GM18907 (cell line): ENCODE results near the gene NAA10.

Experiments used
- ATAC-seq: cut with Tn5 transposase; IDR thresholded peaks from one replicate; pipeline ENCODE4 v1.9.1; 2021; ENCODE audit warnings: mild to moderate bottlenecking, moderate library complexity; ENCODE audit not compliant: unreplicated experiment

The NAA10 gene

GRCh38 chrX:153967536-153968224, 32.8 kb upstream of the NAA10 start:
- no peak for ATAC-seq

- ATAC-seq, result no peak
These were observed 32.2 kb upstream of the NAA10 start for GRCh38 chrX:153966841-153967535.

GRCh38 chrX:153966283-153966688, 31.4 kb upstream of the NAA10 start:
- no peak for ATAC-seq

- ATAC-seq, result no peak
These were observed 30.6 kb upstream of the NAA10 start for GRCh38 chrX:153965406-153965805.

DNA sequence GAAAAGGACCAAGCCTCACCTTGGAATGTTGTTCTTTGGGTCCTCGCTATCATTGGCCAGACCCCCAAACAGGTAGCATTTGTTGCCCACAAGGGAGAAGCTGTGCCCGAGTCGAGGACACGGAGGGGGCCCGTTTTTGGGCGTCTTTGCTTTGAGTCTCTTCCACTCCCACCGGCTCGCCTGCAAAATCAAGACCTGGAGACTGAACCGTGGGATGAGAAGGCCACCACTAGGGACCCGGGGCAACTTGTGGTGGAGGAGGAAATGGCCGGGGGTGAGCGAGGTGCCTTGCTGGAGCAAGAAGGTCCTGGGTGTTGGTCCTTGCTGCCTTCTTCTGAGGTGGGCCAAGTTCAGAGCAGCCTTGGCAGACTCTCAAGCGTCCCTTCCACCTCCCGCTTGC, 29.3 kb upstream of the NAA10 start:
- no peak for ATAC-seq

GRCh38 chrX:153963546-153963945, 28.7 kb upstream of the NAA10 start:
- ATAC-seq, result no peak

GRCh38 chrX:153961292-153961691, 26.5 kb upstream of the NAA10 start:
- no peak for ATAC-seq

DNA sequence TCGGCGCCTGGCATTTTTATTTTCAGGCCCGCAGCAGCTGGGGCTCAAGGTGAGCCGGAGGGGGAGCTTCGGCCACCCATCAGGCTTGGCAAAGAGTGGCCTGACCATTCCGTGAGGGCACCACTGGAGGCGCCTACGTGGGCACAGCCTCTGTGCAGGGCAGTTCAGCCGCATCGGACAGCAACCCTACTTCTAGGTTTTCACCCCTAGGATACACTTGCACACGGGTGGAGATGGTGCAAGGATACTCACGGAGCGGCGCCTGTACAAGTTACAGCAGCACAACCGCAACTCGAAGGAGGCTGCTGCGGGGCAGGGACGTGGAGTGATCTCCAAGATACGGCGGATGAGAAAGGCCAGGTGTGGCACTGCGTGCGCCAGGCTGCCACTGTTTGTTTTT, 25.9 kb upstream of the NAA10 start:
- ATAC-seq, result no peak

DNA sequence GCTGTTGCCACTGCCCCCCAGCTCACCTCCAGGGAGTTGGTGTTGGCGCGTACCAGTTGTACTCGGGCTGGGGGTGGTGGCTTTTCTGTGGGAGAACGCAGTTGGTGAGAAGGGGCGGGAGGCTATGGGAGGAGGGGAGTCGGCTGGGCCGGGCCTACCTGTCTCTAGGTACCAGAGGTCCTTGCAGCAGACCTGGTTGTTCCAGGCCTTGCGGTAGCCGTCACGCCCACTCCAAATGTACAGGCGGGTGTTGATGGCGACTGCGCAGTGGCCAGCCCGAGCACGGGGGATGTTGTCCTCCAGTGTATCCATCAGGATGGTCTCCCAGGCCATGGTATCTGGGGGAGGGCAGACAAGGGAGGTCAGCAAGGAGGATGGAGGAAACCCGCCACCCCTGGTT, 25.2 kb upstream of the NAA10 start:
- ATAC-seq, result no peak

GRCh38 chrX:153959649-153960048, 24.8 kb upstream of the NAA10 start:
- no peak for ATAC-seq

GRCh38 chrX:153958605-153959004, 23.8 kb upstream of the NAA10 start:
- no peak for ATAC-seq

DNA sequence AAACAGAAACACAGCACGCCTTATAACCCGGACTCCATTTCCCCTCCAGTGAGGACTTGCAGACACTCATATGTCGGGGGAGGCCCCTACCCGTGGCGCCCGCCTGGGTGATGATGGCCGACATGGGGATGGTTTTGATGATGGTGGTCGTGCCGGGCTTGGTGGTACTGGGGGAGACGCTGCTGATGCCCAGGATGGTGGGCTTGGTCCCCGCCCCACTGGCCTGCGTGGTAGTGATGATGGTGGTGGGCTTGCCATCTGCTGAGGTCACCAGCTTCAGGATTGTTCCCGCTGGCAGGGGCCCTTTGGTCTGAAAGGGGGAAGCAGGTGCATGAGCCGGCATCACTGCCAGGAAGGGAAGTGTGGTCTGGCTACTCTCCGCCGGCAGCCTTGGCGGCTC, 22.4 kb upstream of the NAA10 start:
- ATAC-seq, result no peak

DNA sequence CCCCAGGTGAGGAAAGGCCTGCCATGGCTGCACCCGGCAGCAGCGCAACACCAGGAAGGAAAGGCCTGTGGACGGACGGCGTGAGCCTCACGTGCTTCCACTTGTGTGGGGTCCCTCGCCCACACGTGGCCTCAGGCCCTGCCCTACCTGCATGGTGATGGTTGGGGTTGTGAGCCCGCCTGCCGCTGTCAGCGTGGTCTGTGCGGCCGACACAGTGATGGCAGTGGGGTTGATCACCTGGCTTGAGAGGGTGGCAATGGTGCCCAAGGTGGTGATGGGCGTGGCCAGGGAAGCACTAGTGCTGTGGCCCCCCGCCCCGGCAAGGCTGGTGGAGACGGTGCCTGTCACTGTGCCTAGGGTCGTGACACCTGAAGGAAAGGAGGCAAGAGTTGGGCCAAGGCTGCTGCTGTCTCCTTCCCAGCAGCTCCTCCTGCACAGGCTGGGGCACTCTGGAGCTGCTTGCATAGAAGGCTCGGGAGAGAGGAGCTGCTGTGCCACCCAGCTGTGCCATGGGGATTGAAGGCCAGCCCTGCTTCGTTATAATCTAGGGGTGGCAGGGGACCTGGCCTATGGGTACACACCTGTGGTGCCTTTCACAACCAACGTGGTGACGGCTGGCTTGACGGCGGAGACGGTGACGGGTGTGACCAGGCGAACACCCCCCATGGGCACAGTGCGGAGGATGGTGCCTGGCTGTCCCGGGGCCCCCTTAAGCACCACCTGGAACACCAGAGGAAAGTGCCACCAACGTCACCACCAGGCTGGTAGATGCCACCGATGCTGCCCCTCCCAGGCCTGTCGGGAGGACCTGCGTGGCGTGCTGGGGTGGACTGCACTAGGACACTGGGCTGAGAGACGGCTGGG, 21.4 kb upstream of the NAA10 start:
- no peak for ATAC-seq

GRCh38 chrX:153955228-153955732, 20.4 kb upstream of the NAA10 start:
- no peak for ATAC-seq

GRCh38 chrX:153954558-153955227, 19.9 kb upstream of the NAA10 start:
- no peak for ATAC-seq

DNA sequence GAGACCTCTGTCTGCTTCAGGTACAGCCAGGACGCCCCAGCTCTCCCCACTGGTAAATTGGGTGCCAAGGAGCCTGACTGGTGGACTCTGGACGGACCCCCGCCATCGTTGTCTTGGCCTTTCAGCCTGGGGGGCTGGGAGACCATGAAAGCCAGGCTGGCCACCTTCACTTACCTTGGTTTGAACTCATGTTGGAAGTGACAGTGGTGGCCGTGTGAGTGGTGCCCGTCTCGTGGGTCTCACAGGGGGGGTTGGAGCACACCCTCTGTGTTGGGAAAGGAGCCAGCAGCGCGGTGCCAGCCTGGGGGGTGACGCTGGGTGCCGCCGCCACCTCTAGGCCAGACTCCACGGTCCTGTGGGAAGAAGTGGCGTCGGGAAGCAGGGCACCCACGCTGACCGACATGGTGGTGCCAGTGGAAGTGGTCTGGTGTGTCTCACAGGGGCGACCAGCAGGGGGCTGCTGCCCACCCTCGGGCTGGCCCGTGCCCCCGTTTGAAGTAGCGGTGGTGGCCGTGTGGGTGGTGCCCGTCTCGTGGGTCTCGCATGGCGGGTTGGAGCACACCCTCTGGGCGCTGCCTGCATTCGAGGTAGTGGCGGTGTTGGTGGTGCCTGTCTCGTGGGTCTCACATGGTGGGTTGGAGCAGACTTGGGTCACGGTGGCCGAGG, 19.2 kb upstream of the NAA10 start:
- ATAC-seq, result no peak

DNA sequence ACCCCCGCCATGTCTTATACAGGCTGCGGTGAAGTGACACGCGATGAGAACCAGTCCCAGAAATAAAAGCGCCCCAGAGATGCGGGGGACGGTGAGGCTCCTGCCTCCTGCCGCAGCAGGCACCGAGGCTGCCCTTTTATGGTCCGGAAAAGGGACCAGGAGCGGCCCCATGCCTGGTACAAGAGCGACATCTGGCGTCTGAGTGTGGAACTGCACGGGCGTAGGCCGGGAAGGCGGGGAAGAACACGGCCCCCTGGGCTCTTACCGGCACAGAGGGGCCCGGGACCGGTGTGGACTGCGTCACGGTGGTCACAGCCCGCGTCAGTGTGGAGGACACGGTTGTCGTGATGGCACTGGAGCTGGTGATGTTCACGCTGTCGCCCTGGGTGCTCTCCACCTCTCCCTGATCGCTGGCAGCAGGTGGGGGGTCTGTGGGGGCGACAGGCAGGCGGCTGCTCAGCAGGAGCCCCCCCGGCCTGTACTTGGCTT, 18.5 kb upstream of the NAA10 start:
- ATAC-seq, result peak; percentile 48

GRCh38 chrX:153952373-153953026, 17.7 kb upstream of the NAA10 start:
- ATAC-seq, result no peak

- ATAC-seq, result no peak
These were observed 17.0 kb upstream of the NAA10 start for GRCh38 chrX:153951683-153952372.
